HUDEP-2 (cell line): ENCODE data around the gene PRMT1.

ENCODE experiments used
- DNase-seq, 76 experiments: peaks; one replicate each; lab custom pipeline; 2025; ENCODE audit not compliant: unreplicated experiment in 76 of 76; lab: John Stamatoyannopoulos, UW

PRMT1 gene

GRCh38 chr19:49687150-49687549 lies 10.1 kb downstream of the PRMT1 start:
- no peak for DNase-seq

DNA sequence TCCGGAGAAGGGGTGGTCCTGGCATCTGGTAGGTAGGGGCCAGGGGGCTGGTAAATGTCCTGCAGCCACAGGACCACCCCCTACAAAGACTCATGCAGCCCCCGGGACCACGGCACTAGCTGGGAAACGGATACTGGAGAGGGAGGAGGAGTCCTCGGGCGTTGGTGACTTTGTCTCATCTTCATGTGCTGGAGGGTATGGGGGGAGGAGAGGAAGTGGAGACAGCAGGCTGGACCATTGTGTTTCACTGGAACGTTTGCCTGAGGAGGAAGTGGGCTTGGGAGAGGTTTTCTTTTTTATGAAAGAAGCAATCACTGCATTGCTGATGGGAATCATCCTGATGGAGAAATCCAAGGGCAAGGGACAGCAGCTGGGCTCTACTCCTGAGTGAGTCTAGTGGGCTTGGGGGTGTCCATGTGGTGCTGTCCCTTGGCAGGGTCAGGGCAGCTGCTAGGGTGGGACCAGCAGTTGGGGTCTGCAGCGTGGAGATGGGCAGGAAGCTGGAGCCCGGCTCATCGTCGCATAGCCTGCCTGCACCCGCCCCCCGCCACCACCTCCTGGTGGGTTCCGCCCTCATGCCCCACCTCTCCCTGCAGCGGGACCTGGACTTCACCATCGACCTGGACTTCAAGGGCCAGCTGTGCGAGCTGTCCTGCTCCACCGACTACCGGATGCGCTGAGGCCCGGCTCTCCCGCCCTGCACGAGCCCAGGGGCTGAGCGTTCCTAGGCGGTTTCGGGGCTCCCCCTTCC lies 10.7 kb downstream of the PRMT1 start:
- DNase-seq, result no peak

DNA sequence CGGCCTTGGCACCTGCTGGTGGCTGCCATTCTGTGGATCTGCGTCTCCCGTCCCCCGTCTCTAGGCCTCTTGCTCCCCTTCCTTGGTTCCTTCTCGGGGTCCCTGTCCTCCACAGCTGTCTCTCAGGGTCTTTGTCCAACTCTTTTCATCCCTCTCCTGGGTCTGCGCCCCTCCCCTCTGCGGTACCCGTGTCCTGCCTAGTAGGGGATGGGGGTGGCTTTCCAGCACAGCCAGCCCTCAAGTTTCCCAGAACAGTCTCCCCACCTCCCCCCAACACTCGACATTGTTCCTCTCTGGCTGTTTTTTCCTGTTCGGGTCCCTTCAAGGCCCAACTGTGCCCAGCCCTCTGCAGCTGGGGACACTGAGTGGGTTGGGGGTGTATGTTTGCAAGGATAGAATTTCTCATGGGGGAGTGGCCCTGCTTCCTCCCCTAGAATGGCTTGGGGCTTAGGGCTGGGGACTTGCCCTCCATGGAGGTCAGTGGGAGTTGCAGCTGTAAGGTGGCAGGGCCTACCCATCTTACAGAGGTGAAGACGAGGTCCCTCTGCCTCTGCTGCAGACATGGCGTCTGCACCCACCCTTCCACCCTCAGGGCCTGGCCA lies 11.6 kb downstream of the PRMT1 start:
- no peak for DNase-seq

DNA sequence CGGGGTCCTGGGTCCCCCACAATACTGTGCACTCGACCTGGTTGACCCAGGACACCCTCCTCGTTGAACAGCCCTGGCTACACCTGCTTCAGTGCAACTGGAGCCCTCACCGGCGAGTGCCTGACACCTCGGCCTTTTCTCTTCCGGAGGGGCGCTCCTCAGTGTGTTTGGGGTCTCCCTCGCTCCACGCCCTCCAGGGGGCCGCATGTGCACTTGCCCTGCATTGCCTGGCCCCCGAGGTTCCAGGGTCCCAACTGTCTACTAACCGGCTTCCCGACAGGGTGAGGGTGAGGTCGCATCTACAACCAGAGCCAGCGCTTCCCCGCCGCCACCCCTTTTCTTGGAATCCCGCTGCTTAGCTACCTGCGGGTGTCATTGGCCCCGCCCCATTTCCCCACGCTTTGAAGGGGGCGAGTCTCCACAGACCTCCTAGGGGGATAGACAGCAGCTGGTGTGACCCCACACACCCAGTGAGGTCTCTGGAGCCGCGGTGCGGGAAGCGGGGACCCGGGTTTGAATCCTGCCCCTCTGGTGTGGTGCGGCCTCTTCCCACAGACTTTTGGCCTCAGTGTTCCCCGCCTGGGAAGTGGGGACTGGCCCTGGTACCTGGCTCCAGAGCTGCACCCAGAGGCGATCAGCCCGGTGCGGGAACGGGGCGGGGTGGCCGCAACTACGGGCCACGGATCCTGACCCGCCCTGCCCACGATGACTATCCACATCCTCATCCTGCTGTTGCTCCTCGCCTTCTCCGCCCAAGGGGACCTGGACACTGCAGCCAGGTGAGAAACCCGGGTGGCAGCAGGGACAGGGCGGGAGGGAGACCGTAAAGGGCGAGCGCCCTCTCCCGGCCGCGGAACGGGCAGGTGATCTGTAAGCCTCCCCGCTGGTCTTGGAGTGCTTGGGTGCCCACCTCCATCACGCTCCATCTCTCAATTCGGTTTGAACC lies 12.3 kb downstream of the PRMT1 start, which contains the start of gene ADM5:
ADM5 (plus strand) TSS at position 462 of the 946 bp plus-strand sequence; CDS start at position 706, 244 bp downstream.
- no peak for DNase-seq

DNA sequence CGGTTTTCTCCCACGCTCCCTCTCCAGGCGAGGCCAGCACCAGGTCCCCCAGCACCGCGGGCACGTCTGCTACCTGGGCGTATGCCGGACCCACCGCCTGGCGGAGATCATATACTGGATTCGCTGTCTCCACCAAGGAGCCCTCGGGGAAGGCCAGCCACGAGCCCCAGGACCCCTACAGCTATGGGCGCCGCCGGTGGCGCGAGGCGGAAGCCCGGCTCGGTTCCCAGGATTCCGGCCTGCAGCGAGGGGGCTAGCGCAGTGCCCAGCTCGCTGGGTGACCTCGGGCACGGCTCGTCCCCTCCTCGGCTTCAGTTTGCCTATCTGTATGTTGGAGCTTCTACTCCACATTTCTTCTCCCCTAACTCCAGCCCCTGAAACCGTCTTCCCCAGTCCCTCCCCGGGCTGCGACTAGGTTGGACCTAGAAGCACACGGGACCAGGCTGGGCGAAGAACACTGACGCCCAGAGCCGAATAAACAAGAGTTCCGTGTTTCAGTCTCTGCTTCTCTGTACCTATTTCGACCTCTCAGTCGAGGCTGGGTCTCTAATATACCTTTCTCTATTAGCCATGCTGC lies 13.1 kb downstream of the PRMT1 start:
- no peak for DNase-seq

DNA sequence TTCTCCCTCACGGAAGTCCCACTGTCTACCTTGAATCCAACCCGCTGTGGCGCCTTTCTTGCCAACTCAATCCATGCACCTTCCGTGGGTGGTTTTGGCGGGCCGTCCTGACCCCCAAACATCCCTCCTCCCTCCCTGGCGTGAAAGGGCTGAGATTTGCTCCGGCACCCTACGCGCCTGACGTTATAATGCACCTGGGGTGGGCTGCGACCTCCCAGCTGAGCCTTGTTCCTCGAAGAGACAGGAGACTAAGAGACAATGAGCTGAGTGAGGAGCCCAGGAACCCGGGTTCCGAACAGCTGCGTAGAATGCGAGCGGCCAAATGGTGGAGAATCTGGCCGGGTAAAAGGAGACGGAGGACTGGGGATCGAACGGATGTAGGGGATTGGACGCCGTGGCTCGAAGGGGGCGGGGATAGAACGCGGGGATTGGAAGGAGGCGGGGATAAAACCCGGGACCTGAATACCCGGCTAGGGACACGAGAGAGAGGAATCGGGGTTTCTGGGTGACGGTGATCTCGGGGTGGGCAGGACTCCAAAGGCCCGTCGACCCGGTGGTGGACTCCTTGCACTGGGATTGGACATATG lies 13.7 kb downstream of the PRMT1 start, which contains the start of gene CPT1C:
CPT1C (plus strand) TSS at position 461 of the 587 bp plus-strand sequence. CDS start 1,137 bp downstream, outside the sequence.
- no peak for DNase-seq

GRCh38 chr19:49691243-49692146 lies 14.4 kb downstream of the PRMT1 start:
- DNase-seq, result no peak

DNA sequence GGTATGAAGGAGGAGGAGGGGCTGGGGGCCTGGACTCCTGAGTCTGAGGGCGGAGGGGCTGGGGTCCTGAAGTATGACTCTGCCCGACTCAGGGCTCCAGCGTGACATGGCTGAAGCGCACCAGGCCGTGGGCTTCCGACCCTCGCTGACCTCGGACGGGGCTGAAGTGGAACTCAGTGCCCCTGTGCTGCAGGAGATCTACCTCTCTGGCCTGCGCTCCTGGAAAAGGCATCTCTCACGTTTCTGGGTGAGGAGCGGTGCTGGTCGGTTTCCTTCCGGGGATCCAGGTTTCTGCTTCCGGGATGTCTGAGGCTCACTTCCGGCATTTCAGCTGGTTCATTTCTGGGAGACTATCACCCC lies 15.1 kb downstream of the PRMT1 start:
- no peak for DNase-seq

DNA sequence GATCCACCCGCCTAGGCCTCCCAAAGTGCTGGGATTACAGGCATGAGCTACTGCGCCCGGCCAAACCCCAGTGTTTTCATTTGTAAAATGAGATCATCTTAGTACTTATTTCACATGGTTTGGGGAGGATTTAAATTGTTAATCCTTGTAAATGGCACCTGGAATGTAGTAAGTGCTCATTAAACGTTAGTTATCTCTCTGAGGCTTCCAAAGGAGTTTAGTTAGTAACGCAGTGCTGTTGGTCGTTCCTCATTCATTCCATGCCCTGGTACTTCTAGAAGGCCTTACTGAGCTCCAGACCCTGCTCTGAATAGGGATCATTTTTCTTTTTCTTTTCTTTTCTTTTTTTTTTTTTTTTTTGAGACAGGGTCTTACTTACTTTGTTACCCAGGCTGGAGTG lies 19.0 kb downstream of the PRMT1 start:
- no peak for DNase-seq

DNA sequence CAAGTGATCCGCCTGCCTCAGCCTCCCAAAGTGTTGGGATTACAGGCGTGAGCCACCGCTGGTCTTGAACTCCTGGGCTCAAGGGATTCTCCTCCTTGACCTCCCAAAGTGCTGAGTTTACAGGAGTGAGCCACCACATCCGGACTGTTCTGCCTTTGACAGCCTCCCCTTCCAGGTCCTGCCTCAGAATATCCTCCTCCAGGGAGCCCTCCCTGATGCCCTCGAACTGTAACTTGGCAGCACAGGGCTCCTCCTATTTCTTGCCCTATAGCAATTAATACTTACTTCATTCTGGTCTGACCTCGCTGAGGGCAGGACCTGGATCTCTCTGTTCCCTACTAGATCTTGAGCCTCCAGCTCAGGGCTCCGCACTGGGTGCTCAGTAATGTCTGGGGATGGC lies 19.8 kb downstream of the PRMT1 start:
- no peak for DNase-seq

DNA sequence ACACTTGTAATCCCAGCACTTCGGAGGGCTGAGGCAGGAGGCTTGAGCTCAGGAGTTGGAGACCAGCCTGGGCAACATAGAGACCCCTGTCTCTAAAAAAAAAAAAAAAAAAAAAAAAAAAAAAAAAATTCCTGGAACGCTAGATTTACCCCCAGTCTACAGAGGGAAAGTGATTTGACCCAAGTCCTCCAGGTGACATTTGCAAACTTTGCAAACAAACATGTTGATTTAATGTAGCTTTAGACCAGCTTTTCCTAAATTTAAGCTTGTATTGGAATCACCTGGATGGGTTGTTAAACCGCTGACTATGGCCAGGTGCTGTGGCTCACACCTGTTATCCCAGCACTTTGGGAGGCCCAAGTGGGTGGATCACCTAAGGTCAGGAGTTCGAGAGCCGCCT lies 22.3 kb downstream of the PRMT1 start:
- no peak for DNase-seq

- DNase-seq, result no peak
Measured at GRCh38 chr19:49700563-49700962, 23.5 kb downstream of the PRMT1 start.

DNA sequence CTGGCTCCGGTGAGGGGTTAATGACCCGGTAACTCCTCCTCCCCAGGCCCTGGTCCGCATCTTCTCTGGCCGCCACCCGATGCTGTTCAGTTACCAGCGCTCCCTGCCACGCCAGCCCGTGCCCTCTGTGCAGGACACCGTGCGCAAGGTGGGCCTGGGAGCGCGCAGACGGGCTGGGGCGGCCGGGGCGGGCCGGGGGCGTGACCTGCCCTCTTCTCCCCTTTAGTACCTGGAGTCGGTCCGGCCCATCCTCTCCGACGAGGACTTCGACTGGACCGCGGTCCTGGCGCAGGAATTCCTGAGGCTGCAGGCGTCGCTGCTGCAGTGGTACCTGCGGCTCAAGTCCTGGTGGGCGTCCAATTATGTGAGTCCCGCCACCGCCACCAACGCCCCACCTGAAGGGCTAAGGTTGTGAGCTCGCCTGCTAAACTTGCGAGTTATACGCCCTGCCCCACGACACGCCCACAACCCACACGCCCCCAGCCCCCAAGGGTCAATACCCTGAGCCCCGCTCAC lies 24.3 kb downstream of the PRMT1 start:
- peak in 2 of 76 experiments; percentile 13 to 16 for DNase-seq

GRCh38 chr19:49704888-49705642 lies 28.0 kb downstream of the PRMT1 start:
- no peak for DNase-seq

DNA sequence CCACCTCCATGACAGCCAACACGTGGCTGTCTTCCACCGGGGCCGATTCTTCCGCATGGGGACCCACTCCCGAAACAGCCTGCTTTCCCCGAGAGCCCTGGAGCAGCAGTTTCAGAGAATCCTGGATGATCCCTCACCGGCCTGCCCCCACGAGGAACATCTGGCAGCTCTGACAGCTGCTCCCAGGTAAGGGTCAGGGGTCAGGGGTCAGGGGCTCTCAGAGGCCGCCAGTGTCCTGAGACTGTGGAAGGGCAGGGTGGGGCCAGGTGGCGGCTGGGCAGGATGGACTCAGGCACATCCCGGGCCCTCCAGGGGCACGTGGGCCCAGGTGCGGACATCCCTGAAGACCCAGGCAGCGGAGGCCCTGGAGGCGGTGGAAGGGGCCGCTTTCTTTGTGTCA lies 28.8 kb downstream of the PRMT1 start:
- no peak for DNase-seq

DNA sequence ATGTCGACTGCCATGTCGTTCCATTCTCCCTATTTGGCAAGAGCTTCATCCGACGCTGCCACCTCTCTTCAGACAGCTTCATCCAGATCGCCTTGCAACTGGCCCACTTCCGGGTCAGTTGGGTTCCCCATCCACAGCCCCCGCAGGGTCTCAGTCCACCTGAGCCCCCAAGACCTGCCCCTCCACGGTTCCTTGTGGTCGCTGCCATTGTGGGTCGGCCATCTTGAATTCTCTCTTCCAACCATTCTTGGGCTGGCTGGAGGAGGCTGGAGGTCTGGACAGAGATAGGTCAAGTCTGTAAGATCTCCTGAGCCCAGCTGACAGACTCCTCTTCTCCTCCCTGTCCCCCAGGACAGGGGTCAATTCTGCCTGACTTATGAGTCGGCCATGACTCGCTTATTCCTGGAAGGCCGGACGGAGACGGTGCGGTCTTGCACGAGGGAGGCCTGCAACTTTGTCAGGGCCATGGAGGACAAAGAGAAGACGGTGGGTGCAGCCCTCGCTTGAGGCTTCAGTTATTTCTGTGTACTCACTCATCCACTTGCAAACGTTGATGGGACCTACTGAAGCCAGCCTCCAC lies 33.4 kb downstream of the PRMT1 start:
- DNase-seq, result no peak

DNA sequence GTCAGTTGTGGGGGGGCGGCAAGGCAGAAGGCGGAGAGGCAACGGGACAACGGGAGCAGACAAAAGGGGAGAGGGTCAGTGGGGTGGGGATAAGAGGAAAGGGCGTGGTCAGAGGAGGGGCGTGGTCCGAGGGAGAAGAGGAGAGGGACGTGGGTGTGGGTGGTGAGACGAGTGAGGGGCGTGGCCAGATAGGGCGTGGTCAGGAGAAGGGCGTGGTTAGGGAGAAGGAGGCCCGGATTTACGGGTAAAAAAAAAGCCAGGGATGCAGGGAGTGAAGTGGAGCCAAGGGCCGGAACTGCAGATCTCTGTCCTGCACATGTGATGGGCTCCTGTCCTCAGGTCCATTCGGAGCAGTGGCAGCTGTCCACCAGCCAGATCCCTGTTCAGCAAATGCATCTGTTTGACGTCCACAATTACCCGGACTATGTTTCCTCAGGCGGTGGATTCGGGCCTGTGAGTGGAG lies 35.4 kb downstream of the PRMT1 start:
- peak in 51 of 76 experiments; percentile 15 to 74 (median 50) for DNase-seq

- no peak for DNase-seq
Measured at GRCh38 chr19:49713236-49713845, 36.3 kb downstream of the PRMT1 start.
